Upper lobe of left lung (tissue), 4 donors: ENCODE data around the gene SLC16A11.

Experiments used
- EP300 ChIP-seq, 4 donors: sonication (generic); formaldehyde crosslinking; IDR thresholded peaks; one replicate each; pipeline ENCODE4 v1.5.1; 2017; ENCODE audit warnings: antibody characterized with exemption in 4 of 4, control low read depth in 2 of 4
- POLR2A ChIP-seq, 4 donors: fragments of 450-650 bp; IDR thresholded peaks; one replicate each; pipeline ENCODE4 v1.5.1; 2016 to 2017; ENCODE audit warnings: antibody characterized with exemption in 4 of 4, mild to moderate bottlenecking in 2 of 4
- POLR2AphosphoS5 ChIP-seq, 2 donors: sonication (generic); formaldehyde crosslinking; IDR thresholded peaks; one replicate each; pipeline ENCODE4 v1.5.1; 2017; ENCODE audit warnings: antibody characterized with exemption in 2 of 2
- TF ChIP-seq, protein P1 (sequence below), 6 experiments: fragments of 450-650 bp in 4 of 6; fragments of 200-600 bp in 2 of 6; sonication (generic) in 2 of 6; IDR thresholded peaks; one replicate each; pipeline ENCODE4 v1.5.1; 2016 to 2019; ENCODE audit warnings: antibody characterized with exemption in 6 of 6

DNA sequence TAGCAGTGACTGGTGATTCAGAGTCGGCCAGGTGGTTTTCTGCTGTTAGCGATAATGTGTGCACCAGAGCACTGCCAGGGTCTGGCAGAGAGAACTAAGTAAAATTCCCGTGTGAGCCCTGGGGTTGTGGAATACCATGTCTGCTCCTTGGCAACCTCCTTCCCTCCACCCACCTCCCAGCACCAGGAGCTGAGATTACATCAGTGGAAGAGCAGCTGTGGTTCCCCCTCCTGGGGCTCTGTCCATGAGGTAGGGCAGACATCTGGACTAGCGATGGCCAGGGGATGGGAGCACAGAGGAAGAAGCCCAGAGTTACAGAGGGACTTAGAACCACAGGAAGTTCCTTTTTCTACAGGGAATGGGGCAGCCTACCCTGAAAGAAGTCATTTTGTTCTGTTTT, 20.4 kb upstream of the SLC16A11 start:
- TF ChIP-seq, protein P1, sequence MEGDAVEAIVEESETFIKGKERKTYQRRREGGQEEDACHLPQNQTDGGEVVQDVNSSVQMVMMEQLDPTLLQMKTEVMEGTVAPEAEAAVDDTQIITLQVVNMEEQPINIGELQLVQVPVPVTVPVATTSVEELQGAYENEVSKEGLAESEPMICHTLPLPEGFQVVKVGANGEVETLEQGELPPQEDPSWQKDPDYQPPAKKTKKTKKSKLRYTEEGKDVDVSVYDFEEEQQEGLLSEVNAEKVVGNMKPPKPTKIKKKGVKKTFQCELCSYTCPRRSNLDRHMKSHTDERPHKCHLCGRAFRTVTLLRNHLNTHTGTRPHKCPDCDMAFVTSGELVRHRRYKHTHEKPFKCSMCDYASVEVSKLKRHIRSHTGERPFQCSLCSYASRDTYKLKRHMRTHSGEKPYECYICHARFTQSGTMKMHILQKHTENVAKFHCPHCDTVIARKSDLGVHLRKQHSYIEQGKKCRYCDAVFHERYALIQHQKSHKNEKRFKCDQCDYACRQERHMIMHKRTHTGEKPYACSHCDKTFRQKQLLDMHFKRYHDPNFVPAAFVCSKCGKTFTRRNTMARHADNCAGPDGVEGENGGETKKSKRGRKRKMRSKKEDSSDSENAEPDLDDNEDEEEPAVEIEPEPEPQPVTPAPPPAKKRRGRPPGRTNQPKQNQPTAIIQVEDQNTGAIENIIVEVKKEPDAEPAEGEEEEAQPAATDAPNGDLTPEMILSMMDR (IDR thresholded peaks at IDR 0.05): no peak
- TF ChIP-seq POLR2A (IDR thresholded peaks at IDR 0.05) (no peak), POLR2AphosphoS5 (IDR thresholded peaks at IDR 0.05) (no peak), EP300 (IDR thresholded peaks at IDR 0.05) (no peak)
